ENCODE measurements around the gene COLQ. TPM values are rescaled to one million over a fixed set of nuclear protein-coding genes. Genes with fewer than 3 reads are reported as not detected.

COLQ gene
- total RNA-seq, result 0.13 and 1.1 TPM in 2 replicates

GRCh38 chr3:15521573-15521965, at the start of gene COLQ:
Gene COLQ, minus strand, starts transcription at chr3:15521706. Its CDS starts 81 bp downstream, at chr3:15521625.

GRCh38 chr3:15427182-15427880, 94.2 kb downstream of the COLQ start, which contains the start of the genes EAF1 and METTL6:
Gene EAF1, plus strand, starts transcription at chr3:15427598. Its CDS starts 182 bp downstream, at chr3:15427780.
Gene METTL6, minus strand, starts transcription at chr3:15427544. Its CDS starts 1,033 bp downstream, at chr3:15426511.

Small RNAs within 50 kb of the gene (small RNA-seq; reads per million reads assigned to genes)
- gene MIR4270 (not detected), gene RN7SL110P (not detected), gene RNU6-1024P (not detected)

Other genes with a start within 250 kb of the COLQ start
- 88.2 and 112 TPM in 2 replicates for gene SH3BP5, start 189.1 kb downstream of the COLQ start, total RNA-seq
- gene METTL6, start 94.2 kb downstream of the COLQ start, total RNA-seq, result 27.5 and 38.2 TPM in 2 replicates
- 30.2 and 35.6 TPM in 2 replicates for gene EAF1, start 94.1 kb downstream of the COLQ start, total RNA-seq
- gene HACL1, start 79.9 kb upstream of the COLQ start, total RNA-seq, result 40.2 and 49.3 TPM in 2 replicates
- 25.3 and 28.6 TPM in 2 replicates for gene BTD, start 80.0 kb upstream of the COLQ start, total RNA-seq